Osteocyte (in vitro differentiated cells): ENCODE results near the gene CKLF. TPM values are rescaled to one million over a fixed set of nuclear protein-coding genes. Genes with fewer than 3 reads are reported as not detected.

Experiments used
- DNase-seq: peaks from one replicate; pipeline ENCODE4 v3.0.0; 2021; ENCODE audit warnings: mixed read lengths; ENCODE audit not compliant: unreplicated experiment; ENCODE audit errors: extremely low spot score
- H3K27ac Mint-ChIP-seq: one replicate; pipeline ENCODE4 v1.8.0; 2021; ENCODE audit warnings: mild to moderate bottlenecking, mixed read lengths; ENCODE audit not compliant: unreplicated experiment
- H3K27me3 Mint-ChIP-seq: one replicate; pipeline ENCODE4 v1.8.0; 2021; ENCODE audit warnings: mixed read lengths; ENCODE audit not compliant: unreplicated experiment
- H3K36me3 Mint-ChIP-seq: one replicate; pipeline ENCODE4 v1.8.0; 2021; ENCODE audit warnings: mixed read lengths; ENCODE audit not compliant: unreplicated experiment
- H3K4me1 Mint-ChIP-seq: one replicate; pipeline ENCODE4 v1.8.0; 2021; ENCODE audit warnings: mixed read lengths; ENCODE audit not compliant: unreplicated experiment
- H3K4me3 Mint-ChIP-seq: one replicate; pipeline ENCODE4 v1.8.0; 2021; ENCODE audit warnings: mild to moderate bottlenecking, moderate library complexity, mixed read lengths; ENCODE audit not compliant: unreplicated experiment
- H3K9me3 Mint-ChIP-seq: one replicate; pipeline ENCODE4 v1.8.0; 2021; ENCODE audit warnings: mixed read lengths; ENCODE audit not compliant: unreplicated experiment
- total RNA-seq: library from RNA; stranded (reverse); gene quantifications from 2 replicates; pipeline ENCODE4 v1.2.1, GENCODE V29; 2021
- TF ChIP-seq, protein P1 (sequence below): fragments of 200-600 bp; sonication (generic); IDR thresholded peaks from 2 replicates; pipeline ENCODE4 v1.5.0; 2021; ENCODE audit warnings: antibody characterized with exemption, mild to moderate bottlenecking, moderate library complexity

CKLF gene
- total RNA-seq, 1 donor from 2014 or later: 41.5 TPM

DNA sequence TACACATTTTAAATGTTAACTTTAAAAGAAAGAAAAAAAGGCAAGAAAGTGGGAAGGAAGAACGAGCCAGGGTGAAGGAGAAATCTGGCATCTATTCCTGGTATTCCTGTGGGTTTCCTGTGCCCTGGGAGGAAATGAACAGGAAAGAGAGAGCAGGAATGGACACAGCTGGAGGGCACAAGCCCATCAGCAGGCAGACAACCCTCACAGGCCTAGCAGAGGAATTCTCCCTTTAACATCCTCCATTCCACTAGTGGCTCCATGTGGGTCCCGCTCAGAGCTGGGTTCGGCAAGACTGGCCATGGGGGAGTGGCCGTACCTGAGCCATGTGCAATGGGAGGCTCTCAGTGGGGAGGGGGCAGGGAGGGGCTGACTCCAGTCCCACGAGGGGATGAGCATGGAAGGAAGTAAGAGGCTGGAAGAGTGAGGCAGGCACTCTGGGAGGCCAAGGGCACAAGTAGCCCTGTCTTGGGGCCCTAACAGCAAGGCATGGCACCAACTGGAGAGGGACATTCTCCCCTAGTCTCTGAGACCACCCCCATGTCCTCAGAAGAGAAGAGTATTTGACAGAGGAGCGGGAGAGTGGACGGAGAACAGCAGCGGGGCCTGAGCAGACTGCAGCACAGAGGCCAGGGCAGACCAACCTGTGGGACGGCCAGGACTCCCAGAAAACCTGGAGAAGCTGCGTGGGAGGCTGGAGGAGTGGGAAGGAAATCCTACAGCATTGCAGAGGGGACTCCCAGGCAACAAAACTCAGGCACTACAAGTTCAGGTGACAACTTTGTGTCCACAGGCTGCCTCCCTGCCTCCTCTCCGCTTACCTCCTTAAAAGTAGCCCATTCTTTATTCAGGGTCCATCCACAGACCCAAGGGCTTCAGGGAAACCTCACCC lies 32.6 kb upstream of the CKLF start:
- peaks cover 69% of the 10 kb centered on the region for H3K4me1 Mint-ChIP-seq
- H3K4me3 Mint-ChIP-seq: no peak overlapping the region
- peaks cover 6% of the 10 kb centered on the region for H3K36me3 Mint-ChIP-seq
- H3K27ac Mint-ChIP-seq: no peak overlapping the region
- TF ChIP-seq, protein P1, sequence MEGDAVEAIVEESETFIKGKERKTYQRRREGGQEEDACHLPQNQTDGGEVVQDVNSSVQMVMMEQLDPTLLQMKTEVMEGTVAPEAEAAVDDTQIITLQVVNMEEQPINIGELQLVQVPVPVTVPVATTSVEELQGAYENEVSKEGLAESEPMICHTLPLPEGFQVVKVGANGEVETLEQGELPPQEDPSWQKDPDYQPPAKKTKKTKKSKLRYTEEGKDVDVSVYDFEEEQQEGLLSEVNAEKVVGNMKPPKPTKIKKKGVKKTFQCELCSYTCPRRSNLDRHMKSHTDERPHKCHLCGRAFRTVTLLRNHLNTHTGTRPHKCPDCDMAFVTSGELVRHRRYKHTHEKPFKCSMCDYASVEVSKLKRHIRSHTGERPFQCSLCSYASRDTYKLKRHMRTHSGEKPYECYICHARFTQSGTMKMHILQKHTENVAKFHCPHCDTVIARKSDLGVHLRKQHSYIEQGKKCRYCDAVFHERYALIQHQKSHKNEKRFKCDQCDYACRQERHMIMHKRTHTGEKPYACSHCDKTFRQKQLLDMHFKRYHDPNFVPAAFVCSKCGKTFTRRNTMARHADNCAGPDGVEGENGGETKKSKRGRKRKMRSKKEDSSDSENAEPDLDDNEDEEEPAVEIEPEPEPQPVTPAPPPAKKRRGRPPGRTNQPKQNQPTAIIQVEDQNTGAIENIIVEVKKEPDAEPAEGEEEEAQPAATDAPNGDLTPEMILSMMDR: no peak
- H3K27me3 Mint-ChIP-seq: no peaks in the 10 kb centered on the region
- no peaks in the 10 kb centered on the region for H3K9me3 Mint-ChIP-seq
- no peak for DNase-seq

DNA sequence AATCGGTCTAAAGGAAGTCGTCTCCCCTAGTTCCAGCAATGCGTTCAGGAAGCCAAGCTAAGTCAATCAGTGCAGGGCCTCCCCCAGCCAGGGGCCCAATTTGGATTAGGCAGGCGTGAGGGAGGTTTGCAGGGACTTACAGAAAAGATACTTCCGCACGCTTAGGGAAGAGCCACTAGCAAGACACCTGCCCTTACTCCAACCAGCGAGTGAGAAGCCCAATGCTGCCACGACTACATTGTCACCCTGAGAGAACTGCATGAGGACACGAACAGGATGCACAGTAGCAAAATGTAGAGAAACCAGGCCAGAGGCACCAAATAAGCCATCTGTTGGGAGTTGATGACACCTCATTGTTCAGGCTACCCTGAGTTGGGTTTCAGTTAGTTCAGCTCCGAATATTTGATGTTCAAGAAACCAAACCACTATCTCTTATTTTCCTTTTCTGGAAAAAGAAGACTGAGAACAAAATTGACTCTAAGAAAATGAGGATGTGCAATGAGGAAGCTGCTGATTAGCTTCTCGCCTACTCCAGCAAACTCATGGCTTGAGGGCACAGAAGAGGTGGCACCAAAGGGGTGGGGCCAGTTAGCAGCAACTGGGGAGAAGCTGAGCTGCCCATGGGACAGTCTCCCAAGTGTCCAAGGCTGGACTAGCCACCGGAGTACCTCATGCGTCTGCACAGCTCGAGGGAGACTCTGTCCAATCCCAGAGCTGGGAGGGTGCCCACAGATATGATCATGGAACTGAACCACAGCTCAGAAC lies 31.8 kb upstream of the CKLF start:
- Mint-ChIP-seq H3K4me3 (no peak overlapping the region), H3K27me3 (no peaks in the 10 kb centered on the region), H3K4me1 (peaks cover 66% of the 10 kb centered on the region), H3K9me3 (no peaks in the 10 kb centered on the region), H3K36me3 (peaks cover 3% of the 10 kb centered on the region), H3K27ac (peak overlapping the region; percentile 85)
- TF ChIP-seq, protein P1: no peak
- no peak for DNase-seq

DNA sequence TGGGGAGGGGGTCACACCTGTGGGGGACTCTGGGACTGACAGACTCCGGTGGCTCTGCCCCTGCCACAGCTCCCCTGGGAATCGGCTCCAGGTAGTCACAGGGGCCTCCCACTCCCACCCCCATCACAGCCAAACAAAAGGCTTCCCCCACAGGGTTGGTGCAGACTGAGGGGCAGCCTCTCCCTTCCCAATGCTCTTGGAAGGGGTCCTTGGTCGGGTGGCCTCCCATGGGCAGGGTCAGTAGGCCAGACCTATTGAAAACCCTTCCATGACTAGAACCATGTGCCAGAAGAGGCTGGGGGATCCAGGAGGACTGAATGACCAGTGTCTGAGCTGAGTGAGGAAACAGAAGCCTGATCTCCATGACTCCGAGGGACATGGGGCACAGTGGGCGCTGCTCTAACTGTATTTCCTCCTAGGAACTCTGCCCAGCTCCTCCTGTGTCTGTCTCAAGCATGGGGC lies 31.1 kb upstream of the CKLF start:
- H3K4me1 Mint-ChIP-seq: peaks cover 60% of the 10 kb centered on the region
- no peaks in the 10 kb centered on the region for H3K27me3 Mint-ChIP-seq
- H3K4me3 Mint-ChIP-seq: no peak overlapping the region
- H3K36me3 Mint-ChIP-seq: peaks cover 10% of the 10 kb centered on the region
- no peak for DNase-seq
- H3K9me3 Mint-ChIP-seq: no peaks in the 10 kb centered on the region
- TF ChIP-seq, protein P1: no peak
- peak overlapping the region; percentile 85 for H3K27ac Mint-ChIP-seq

DNA sequence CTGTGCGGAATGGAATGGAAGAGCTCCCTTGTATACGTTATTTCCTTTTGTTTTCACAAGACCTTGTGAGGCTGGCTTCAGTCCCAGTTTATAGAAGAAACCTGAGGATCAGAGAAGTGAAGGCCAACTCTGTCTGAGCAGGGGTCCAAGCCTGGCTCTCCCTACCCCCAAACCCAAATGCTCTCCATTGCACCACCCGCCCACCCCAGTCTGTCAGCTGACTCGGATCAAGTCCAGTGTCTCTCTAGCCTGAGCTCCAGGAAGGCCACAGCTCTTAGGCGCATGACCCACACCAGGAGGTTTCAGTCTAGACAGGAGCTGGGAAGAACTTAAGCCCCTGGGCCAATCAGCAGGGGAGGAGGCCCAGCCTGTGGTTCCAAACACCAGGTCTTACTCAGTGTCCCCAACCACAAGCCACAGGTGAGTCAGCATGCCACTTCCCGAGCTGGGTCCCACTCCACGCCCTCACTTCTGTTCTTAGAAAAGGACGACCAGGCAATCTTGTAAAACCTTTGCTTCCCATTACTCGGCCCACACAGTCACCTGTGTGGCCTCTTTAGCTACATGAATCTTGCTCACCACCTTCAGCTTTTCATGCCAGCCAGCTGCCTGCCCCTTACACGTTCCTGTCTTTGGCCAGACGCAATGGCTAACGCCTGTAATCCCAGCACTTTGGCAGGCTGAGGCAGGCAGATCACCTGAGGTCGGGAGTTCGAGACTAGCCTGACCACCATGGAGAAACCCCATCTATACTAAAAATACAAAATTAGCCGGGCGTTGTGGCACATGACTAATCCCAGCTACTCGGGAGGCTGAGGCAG lies 30.2 kb upstream of the CKLF start:
- no peaks in the 10 kb centered on the region for H3K27me3 Mint-ChIP-seq
- no peaks in the 10 kb centered on the region for H3K9me3 Mint-ChIP-seq
- peaks cover 14% of the 10 kb centered on the region for H3K36me3 Mint-ChIP-seq
- peak overlapping the region; percentile 85 for H3K27ac Mint-ChIP-seq
- peaks cover 51% of the 10 kb centered on the region for H3K4me1 Mint-ChIP-seq
- DNase-seq: no peak
- TF ChIP-seq, protein P1: no peak
- H3K4me3 Mint-ChIP-seq: no peak overlapping the region
